LNCAP (cell line): ENCODE measurements around the gene VPS26B.

Experiments used
- TF ChIP-seq, protein P1 (sequence below): fragments of 450-650 bp; IDR thresholded peaks from 2 replicates; pipeline ENCODE4 v1.5.1; 2017; ENCODE audit warnings: mild to moderate bottlenecking

VPS26B gene

DNA sequence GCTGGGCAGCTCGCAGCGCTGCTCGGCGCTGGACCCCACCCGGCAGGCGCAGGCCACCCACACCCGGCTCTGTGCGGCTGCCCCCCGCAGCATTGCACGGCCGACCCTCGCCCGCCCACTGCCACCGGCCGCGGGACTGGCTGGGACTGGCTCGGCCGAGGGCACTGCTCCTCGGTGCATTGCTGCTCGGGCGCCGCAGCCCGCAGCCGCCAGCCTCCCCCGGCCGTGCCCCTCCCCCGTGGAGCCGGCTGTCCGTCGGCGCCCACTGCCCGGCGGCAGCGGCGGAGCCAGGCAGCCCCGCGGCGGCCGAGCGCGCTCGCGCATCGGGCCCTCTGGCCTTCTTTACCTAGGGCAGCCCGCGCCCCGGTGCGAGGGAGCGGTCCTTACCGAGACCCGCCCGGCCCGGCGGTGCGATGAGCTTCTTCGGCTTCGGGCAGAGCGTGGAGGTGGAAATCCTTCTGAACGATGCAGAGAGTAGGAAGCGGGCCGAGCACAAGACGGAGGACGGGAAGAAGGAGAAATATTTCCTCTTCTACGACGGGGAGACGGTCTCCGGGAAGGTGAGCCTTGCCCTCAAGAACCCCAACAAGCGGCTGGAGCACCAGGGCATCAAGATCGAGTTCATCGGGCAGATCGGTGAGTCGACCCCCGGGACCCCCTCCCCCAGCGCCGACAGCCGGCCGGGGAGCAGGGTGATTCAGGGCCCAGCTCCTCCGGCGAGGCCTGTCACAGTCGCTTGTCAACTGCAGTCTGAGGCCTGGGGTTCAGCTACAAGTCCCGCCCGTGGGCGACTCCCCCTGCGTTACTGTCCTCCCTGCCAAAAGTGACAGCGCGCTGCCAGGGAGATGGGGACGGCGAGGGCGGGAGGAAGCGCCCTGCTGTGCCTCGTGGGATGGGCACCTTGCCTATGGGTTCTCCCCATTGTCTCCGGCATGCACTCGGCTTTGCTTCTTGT, 516 bp downstream of the VPS26B start:
- TF ChIP-seq, protein P1, sequence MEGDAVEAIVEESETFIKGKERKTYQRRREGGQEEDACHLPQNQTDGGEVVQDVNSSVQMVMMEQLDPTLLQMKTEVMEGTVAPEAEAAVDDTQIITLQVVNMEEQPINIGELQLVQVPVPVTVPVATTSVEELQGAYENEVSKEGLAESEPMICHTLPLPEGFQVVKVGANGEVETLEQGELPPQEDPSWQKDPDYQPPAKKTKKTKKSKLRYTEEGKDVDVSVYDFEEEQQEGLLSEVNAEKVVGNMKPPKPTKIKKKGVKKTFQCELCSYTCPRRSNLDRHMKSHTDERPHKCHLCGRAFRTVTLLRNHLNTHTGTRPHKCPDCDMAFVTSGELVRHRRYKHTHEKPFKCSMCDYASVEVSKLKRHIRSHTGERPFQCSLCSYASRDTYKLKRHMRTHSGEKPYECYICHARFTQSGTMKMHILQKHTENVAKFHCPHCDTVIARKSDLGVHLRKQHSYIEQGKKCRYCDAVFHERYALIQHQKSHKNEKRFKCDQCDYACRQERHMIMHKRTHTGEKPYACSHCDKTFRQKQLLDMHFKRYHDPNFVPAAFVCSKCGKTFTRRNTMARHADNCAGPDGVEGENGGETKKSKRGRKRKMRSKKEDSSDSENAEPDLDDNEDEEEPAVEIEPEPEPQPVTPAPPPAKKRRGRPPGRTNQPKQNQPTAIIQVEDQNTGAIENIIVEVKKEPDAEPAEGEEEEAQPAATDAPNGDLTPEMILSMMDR: no peak

DNA sequence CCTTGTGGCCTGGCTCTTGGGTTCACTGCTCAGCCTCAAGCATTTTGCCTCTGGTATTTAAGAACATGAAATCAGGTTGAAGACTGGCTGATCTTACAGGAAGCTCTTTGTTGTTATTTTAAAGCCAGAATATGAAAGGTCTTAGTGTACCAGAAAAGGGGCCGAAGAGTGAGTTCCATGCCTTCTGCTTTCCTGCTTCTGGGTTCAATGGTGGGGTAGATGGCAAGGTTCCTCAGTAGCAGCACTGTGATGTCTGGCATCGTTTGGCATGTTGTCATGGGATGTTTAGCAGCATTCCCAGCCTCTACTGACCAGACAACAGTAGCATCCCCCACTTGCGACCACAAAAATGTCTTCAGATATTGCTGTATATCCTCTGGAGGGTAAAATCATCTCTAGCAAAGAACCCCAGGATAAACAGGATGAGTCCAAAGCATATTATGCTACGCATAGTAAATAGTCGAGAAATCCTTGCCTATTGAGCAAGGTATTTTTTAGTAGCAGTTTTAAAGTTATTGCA, 2.4 kb downstream of the VPS26B start:
- TF ChIP-seq, protein P1: no peak

DNA sequence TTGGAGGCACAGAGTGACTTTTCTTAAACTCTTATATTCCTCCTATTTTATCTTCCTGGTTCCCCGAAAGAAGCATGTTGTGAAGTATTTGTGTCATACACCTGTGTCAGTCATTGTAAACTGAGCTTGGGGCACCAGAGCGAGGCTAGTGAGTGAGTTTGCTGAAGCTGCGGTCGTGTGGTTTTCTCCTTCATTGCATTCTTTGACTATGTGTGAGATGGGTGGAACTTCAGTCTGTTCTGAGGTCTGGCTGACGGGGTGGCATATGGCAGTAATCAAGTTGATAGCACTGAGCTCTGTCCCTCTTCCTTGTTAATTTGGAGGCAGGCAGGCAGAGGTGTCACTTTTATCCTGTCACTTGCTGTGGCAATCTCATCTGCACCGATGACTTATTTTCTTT, 4.2 kb downstream of the VPS26B start:
- TF ChIP-seq, protein P1: no peak

DNA sequence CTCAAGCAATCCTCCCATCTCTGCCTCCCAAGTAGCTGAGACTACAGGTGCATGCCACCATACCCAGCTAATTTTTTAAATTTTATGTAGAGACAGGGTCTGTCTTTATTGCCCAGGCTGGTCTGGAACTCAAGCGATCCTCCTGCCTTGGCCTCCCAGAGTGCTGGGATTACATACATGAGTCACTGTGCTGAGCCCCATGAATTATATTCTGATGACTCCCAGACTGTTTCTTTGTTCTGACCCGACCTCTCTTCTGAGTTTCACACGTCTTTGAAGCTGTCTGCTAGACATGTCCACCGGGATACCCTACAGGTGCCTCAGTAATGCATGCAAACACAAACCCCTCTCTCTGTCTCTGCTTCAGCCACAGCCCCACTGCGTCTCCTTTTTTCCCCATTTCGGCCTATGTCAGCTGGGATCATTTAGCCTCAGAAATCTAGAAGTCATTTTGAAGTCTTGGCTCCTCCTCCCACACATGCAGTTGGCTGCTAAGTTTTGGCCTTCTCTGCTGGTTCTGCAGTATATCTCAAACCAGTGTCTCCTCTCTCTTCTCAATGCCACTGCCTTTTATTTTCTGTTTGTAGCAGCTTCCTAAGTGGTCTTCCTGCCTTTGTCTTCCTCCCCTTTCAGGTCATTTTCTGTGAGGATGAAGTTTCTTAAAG, 4.8 kb downstream of the VPS26B start:
- TF ChIP-seq, protein P1: no peak

DNA sequence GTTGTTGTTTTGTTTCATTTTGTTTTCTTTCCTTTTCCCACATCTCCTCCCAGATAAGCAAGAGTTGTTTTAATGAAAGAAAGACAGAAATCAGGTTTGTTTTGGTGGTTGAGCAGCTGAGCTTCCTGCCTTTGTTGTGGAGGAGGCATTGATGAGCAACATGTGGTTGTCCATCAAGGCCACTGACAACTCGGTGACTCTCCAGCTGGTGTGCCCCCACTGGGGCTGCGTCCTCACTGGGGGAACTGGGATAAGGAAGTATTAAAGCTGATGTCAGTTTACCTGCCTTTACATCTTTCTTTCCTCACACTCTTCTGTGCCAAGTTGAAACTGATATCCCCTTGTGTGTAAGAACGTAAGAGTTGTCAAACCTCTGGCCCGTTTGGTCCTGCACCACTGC, 5.9 kb downstream of the VPS26B start:
- TF ChIP-seq, protein P1: no peak

DNA sequence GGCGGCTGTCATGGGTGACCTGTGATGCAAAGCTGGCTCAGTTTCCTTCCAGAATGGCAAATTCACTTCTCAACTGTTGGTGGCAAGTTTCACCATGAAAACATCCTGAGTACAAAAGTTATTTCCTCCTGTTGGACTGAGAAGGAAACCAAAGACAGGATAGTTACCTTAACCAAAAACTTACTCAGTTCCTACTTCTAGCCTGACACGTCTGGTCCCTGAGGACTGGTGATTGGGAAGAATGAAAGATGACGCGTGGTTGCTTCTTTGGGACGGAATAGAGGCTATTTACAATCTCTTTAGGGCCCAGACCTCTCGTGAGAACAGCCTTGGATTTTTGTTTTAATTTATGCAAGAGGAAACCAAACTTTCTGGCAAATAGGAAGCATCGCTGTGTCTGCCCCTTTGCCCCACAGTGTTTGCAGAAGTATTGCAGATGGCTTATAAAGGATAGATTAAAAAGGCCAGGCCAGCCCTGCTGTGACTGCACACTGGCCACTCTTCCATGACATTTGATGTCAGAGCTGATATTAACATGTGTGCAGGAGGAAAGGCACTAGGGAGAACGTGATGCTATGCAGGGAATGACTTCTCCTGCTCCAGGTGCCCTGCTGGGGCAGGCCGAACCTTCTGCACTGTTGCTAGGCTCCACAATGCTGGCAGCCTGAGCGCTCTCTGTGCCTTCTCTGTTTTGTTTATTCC, 7.6 kb downstream of the VPS26B start:
- TF ChIP-seq, protein P1: no peak

DNA sequence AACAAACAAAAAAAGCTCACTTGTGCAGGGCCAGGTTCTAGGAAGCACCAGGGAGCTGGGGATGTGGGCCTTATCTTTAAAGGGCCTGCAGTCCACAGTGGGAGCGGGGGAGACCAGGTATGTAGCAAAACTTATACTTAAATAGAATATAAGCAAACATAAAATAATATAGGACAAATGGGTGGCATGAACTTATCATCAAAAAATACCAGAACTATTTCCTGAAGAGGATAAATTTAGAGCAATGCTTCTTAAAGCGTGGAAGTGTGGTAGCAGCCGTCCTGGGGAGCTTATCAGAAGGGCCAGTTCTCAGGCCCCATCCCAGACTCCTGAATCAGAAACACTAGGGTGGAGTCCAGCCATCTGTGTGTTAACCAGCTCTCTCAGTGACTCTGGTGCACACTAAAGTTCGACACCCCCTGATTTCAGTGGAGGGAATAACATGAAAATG, 9.3 kb downstream of the VPS26B start:
- TF ChIP-seq, protein P1: no peak
